ENCODE results near the gene CDK14.

DNA sequence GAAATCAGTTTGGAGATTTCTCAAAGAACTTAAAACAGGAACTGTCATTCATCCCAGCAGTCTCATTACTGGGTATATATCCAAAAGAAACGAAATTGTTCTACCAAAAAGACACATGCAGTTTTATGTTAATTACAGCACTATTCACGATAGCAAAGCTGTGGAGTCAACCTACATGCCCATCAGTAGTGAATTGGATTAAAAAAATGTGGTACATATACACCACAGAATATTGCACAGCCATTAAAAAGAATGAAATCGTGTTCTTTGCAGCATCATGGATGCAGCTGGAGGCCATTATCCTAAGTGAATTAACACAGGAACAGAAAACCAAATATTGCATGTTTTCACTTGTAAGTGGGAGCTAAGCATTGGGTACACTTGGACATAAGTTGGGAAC is 158.9 kb downstream of the CDK14 start:
- TF ChIP-seq, protein P1, sequence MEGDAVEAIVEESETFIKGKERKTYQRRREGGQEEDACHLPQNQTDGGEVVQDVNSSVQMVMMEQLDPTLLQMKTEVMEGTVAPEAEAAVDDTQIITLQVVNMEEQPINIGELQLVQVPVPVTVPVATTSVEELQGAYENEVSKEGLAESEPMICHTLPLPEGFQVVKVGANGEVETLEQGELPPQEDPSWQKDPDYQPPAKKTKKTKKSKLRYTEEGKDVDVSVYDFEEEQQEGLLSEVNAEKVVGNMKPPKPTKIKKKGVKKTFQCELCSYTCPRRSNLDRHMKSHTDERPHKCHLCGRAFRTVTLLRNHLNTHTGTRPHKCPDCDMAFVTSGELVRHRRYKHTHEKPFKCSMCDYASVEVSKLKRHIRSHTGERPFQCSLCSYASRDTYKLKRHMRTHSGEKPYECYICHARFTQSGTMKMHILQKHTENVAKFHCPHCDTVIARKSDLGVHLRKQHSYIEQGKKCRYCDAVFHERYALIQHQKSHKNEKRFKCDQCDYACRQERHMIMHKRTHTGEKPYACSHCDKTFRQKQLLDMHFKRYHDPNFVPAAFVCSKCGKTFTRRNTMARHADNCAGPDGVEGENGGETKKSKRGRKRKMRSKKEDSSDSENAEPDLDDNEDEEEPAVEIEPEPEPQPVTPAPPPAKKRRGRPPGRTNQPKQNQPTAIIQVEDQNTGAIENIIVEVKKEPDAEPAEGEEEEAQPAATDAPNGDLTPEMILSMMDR (conservative IDR thresholded peaks at IDR 0.05; ENCODE audit: low read length), result no peak
- no peak for TF ChIP-seq EZH2phosphoT487 (IDR thresholded peaks at IDR 0.05; ENCODE audit: borderline replicate concordance)

Measured in Loucy (cell line).